ENCODE data around the gene ARHGEF17.
"Not testable (repeated sequence)": the region's sequence is repeated elsewhere in the genome, so short reads cannot be mapped to it uniquely, and the experiment has no call there.

- TF ChIP-seq CTCF (IDR thresholded peaks at IDR 0.05; ENCODE audit: low read depth, low read length, poor library complexity, severe bottlenecking); EZH2phosphoT487 (IDR thresholded peaks at IDR 0.05; ENCODE audit: borderline replicate concordance, low read length): not testable (repeated sequence)
Measured at GRCh38 chr11:73274191-73274590, 33.9 kb upstream of the ARHGEF17 start.
